Testis (tissue), 2 donors: Measurements from ENCODE around the gene DLG3.

Source experiments
- CTCF ChIP-seq, 3 experiments: fragments of 450-650 bp in 2 of 3; fragments of 200-600 bp in 1 of 3; sonication (generic) in 1 of 3; IDR thresholded peaks; one replicate each; pipeline ENCODE4 v1.5.1; 2016 to 2019; ENCODE audit warnings: antibody characterized with exemption in 3 of 3, mild to moderate bottlenecking in 2 of 3, moderate library complexity in 1 of 3
- POLR2A ChIP-seq: fragments of 450-650 bp; IDR thresholded peaks from one replicate; pipeline ENCODE4 v1.6.1; 2017; ENCODE audit warnings: antibody characterized with exemption, mild to moderate bottlenecking, moderate library complexity

- TF ChIP-seq CTCF (IDR thresholded peaks at IDR 0.05) = no peak
- no peak for TF ChIP-seq POLR2A
Observed at GRCh38 chrX:70434914-70435586, 9.6 kb upstream of the DLG3 start.
